HCT116 (cell line): ENCODE results near the gene CSDE1. TPM values are rescaled to one million over a fixed set of nuclear protein-coding genes. Genes with fewer than 3 reads are reported as not detected.

Source experiments
- ATAC-seq: fragments of 200-7000 bp; cut with Tn5 transposase; 2 replicates; pipeline ENCODE4 v1.9.1; 2020; ENCODE audit warnings: mild to moderate bottlenecking, moderate library complexity
- BruUV-seq: library from RNA; stranded (reverse); fragments of 400-500 nt; replicated peaks from 2 replicates; lab custom pipeline; 2021; lab: Mats Ljungman, UMichigan
- CTCF ChIA-PET: fragments of 300-600 bp; sonication (Branson Sonifier 250); formaldehyde crosslinking; loops from one replicate; lab custom pipeline; 2021; ENCODE audit warnings: antibody characterized with exemption; lab: Charles Lee
- POLR2A ChIA-PET: fragments of 300-600, 350-600 bp; sonication (Branson Sonifier 250); formaldehyde crosslinking; loops from one replicate; lab custom pipeline; 2021; ENCODE audit warnings: antibody characterized with exemption; lab: Charles Lee
- RAD21 ChIA-PET, 2 experiments: fragments of 300-600 bp; sonication (Branson Sonifier 250); formaldehyde crosslinking; loops; one replicate each; lab custom pipeline; 2023; ENCODE audit warnings: low total read pairs in 2 of 2; ENCODE audit not compliant: uncharacterized antibody in 2 of 2, unreplicated experiment in 2 of 2, low non-redundant PET in 1 of 2; lab: Charles Lee
- DNase-seq: peaks from one replicate; pipeline ENCODE4 v3.0.0-alpha.2; 2010; ENCODE audit warnings: low read depth, low spot score
- H2AFZ ChIP-seq: fragments of 200-600 bp; shearing (Covaris generic), sonication (generic); 2 replicates; pipeline ENCODE4 v1.6.1; 2017; ENCODE audit warnings: low read depth, mixed run types, mixed read lengths, antibody characterized with exemption, low read length; ENCODE audit not compliant: poor library complexity, severe bottlenecking
- H3K27ac ChIP-seq: 2 replicates; pipeline ENCODE4 v1.5.1; 2012; ENCODE audit warnings: low read depth, low read length
- H3K27me3 ChIP-seq: fragments of 200-600 bp; sonication (generic); 2 replicates; pipeline ENCODE4 v1.6.1; 2016; ENCODE audit warnings: mixed run types, low read length, mixed read lengths; ENCODE audit not compliant: insufficient read depth
- H3K36me3 ChIP-seq, 2 experiments: fragments of 200-500 bp in 1 of 2; fragments of 200-600 bp in 1 of 2; sonication (Bioruptor generic) in 1 of 2; sonication (generic) in 1 of 2; 2 replicates each; pipeline versions ENCODE4 v1.5.1 to v1.6.1; 2014 to 2016; ENCODE audit warnings: low read length in 2 of 2, inconsistent platforms in 1 of 2, mixed read lengths in 1 of 2, mixed run types in 1 of 2; ENCODE audit not compliant: insufficient read depth in 2 of 2, control insufficient read depth in 1 of 2
- H3K4me1 ChIP-seq, 2 experiments: fragments of 200-600 bp in 1 of 2; sonication (generic) in 1 of 2; 2 replicates each; pipeline versions ENCODE4 v1.5.1 to v1.6.1; 2012 to 2017; ENCODE audit warnings: low read length in 2 of 2, inconsistent platforms in 1 of 2, mild to moderate bottlenecking in 1 of 2, mixed read lengths in 1 of 2, mixed run types in 1 of 2, moderate library complexity in 1 of 2; ENCODE audit not compliant: insufficient read depth in 2 of 2, control insufficient read depth in 1 of 2
- H3K4me2 ChIP-seq: fragments of 200-600 bp; sonication (generic); 2 replicates; pipeline ENCODE4 v1.6.1; 2017; ENCODE audit warnings: mixed run types, low read length, mixed read lengths
- H3K4me3 ChIP-seq, 2 experiments: fragments of 200-600 bp in 1 of 2; sonication (generic) in 1 of 2; replicated peaks in 1 of 2; 2 replicates each; pipeline ENCODE4 v1.5.1; 2011 to 2016; ENCODE audit warnings: low read length in 2 of 2, control low read depth in 1 of 2, low read depth in 1 of 2, mild to moderate bottlenecking in 1 of 2, mixed read lengths in 1 of 2, mixed run types in 1 of 2
- H3K79me2 ChIP-seq: fragments of 200-600 bp; sonication (generic); 2 replicates; pipeline ENCODE4 v1.6.1; 2017; ENCODE audit warnings: mild to moderate bottlenecking, mixed run types, low read length, moderate library complexity, mixed read lengths; ENCODE audit not compliant: insufficient read depth
- H3K9ac ChIP-seq: fragments of 200-600 bp; sonication (generic); 2 replicates; pipeline ENCODE4 v1.6.1; 2016; ENCODE audit warnings: low read length, mixed read lengths
- H3K9me2 ChIP-seq: fragments of 200-600 bp; sonication (generic), shearing (Covaris generic); 2 replicates; pipeline ENCODE4 v1.6.1; 2017; ENCODE audit warnings: mixed run types, mild to moderate bottlenecking, moderate library complexity; ENCODE audit not compliant: insufficient read depth
- H3K9me3 ChIP-seq, 2 experiments: fragments of 200-500 bp in 1 of 2; fragments of 200-600 bp in 1 of 2; sonication (Bioruptor generic) in 1 of 2; sonication (generic) in 1 of 2; 2 replicates each; pipeline ENCODE4 v1.6.1; 2014 to 2017; ENCODE audit warnings: low read length in 2 of 2, mixed read lengths in 2 of 2, inconsistent platforms in 1 of 2, low read depth in 1 of 2, mild to moderate bottlenecking in 1 of 2, mixed run types in 1 of 2, moderate library complexity in 1 of 2; ENCODE audit not compliant: control insufficient read depth in 1 of 2, insufficient read depth in 1 of 2
- H4K20me1 ChIP-seq: fragments of 200-600 bp; sonication (generic), shearing (Covaris generic); 2 replicates; pipeline ENCODE4 v1.6.1; 2017; ENCODE audit warnings: mixed run types, mild to moderate bottlenecking, moderate library complexity; ENCODE audit not compliant: insufficient read depth
- ATF3 ChIP-seq: IDR thresholded peaks from 2 replicates; pipeline ENCODE4 v1.6.1; 2012
- CEBPB ChIP-seq: IDR thresholded peaks from 2 replicates; pipeline ENCODE4 v1.6.1; 2012; ENCODE audit warnings: low read depth
- EGR1 ChIP-seq: IDR thresholded peaks from 2 replicates; pipeline ENCODE4 v1.6.1; 2012; ENCODE audit warnings: low read depth
- FOSL1 ChIP-seq: IDR thresholded peaks from 2 replicates; pipeline ENCODE4 v1.6.1; 2012; ENCODE audit warnings: low read depth
- MAX ChIP-seq: IDR thresholded peaks from 2 replicates; pipeline ENCODE4 v1.6.1; 2012
- POLR2AphosphoS5 ChIP-seq: IDR thresholded peaks from 2 replicates; pipeline ENCODE4 v1.6.1; 2011; ENCODE audit warnings: mild to moderate bottlenecking, low read depth, low read length, moderate library complexity
- RAD21 ChIP-seq: IDR thresholded peaks from 2 replicates; pipeline ENCODE4 v1.6.1; 2012; ENCODE audit warnings: low read depth, mild to moderate bottlenecking
- SIN3A ChIP-seq: IDR thresholded peaks from 2 replicates; pipeline ENCODE4 v1.6.1; 2012; ENCODE audit warnings: low read depth
- SP1 ChIP-seq: IDR thresholded peaks from 2 replicates; pipeline ENCODE4 v1.6.1; 2012; ENCODE audit warnings: low read depth
- SRF ChIP-seq: IDR thresholded peaks from 2 replicates; pipeline ENCODE4 v1.6.1; 2012; ENCODE audit warnings: low read depth
- TCF7L2 ChIP-seq: IDR thresholded peaks from 2 replicates; pipeline ENCODE4 v1.7.0; 2011; ENCODE audit warnings: borderline replicate concordance, inconsistent platforms; ENCODE audit not compliant: insufficient read depth, insufficient read length; ENCODE audit errors: extremely low read depth
- YY1 ChIP-seq: IDR thresholded peaks from 2 replicates; pipeline ENCODE4 v1.6.1; 2011; ENCODE audit warnings: low read length, low read depth, moderate library complexity, mild to moderate bottlenecking; ENCODE audit not compliant: insufficient replicate concordance; ENCODE audit errors: extremely low read depth
- ZBTB33 ChIP-seq: IDR thresholded peaks from 2 replicates; pipeline ENCODE4 v1.6.1; 2011; ENCODE audit warnings: mild to moderate bottlenecking, low read length, moderate library complexity; ENCODE audit not compliant: insufficient replicate concordance; ENCODE audit errors: extremely low read depth
- ZNF274 ChIP-seq: fragments of 200-500 bp; sonication (Bioruptor generic); IDR thresholded peaks from 2 replicates; pipeline ENCODE4 v1.6.1; 2014; ENCODE audit warnings: mild to moderate bottlenecking, low read depth, low read length, inconsistent platforms
- intact Hi-C: fragments of 100-400 bp; cut with micrococcal nuclease; formaldehyde crosslinking; loops from 2 replicates; pipeline ENCODE4 v1.10.0; 2022
- total RNA-seq: library from RNA; stranded (reverse); gene quantifications from one replicate; pipeline ENCODE4 v1.2.1, GENCODE V29; 2021; ENCODE audit not compliant: unreplicated experiment

CSDE1 gene
- total RNA-seq, 1 experiment from 2014 or later: 515 TPM

- TF ChIP-seq ZBTB33 (no peak), TCF7L2 (no peak), ATF3 (no peak), SIN3A (no peak), SP1 (no peak), EGR1 (no peak), MAX (no peak), CEBPB (no peak), RAD21 (no peak), POLR2AphosphoS5 (no peak)
- TF ChIP-seq, all 23 proteins: peak for 0
These were observed 55.0 kb downstream of the CSDE1 start (continued) for GRCh38 chr1:114702737-114703136.

GRCh38 chr1:114701931-114702330 is 55.9 kb downstream of the CSDE1 start:
- H3K4me1 ChIP-seq: no peaks in the 10 kb centered on the region
- peaks cover 5% of the 10 kb centered on the region in 2 experiments; a peak in 3 of 4 replicates for H3K36me3 ChIP-seq
- H3K79me2 ChIP-seq: no peaks in the 10 kb centered on the region
- POLR2A ChIA-PET: no interaction called here
- no peak overlapping the region for H3K27ac ChIP-seq
- no peaks in the 10 kb centered on the region for H4K20me1 ChIP-seq
- H3K4me2 ChIP-seq: no peak overlapping the region
- RAD21 ChIA-PET: no interaction called here
- H2AFZ ChIP-seq: no peak overlapping the region
- H3K27me3 ChIP-seq: no peaks in the 10 kb centered on the region
- H3K4me3 ChIP-seq: no peak overlapping the region
- H3K9me3 ChIP-seq: no peaks in the 10 kb centered on the region
- CTCF ChIA-PET: no interaction called here
- intact Hi-C loops: no loop called here
- no peak for DNase-seq
- H3K9me2 ChIP-seq: no peaks in the 10 kb centered on the region
- no peak for TF ChIP-seq ZNF274
- TF ChIP-seq YY1: no peak
- no peak for TF ChIP-seq SRF
- no peak for TF ChIP-seq FOSL1
- no peak for ATAC-seq
- H3K9ac ChIP-seq: no peak overlapping the region
- no TSS peak for BruUV-seq
